ENCODE results near the gene TAX1BP3.
"Not testable (repeated sequence)": the region's sequence is repeated elsewhere in the genome, so short reads cannot be mapped to it uniquely, and the experiment has no call there.

The TAX1BP3 gene, protein sequence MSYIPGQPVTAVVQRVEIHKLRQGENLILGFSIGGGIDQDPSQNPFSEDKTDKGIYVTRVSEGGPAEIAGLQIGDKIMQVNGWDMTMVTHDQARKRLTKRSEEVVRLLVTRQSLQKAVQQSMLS

GRCh38 chr17:3668279-3669084, at the start of gene TAX1BP3, which contains the start of gene EMC6:
TAX1BP3 (minus strand) TSS chr17:3668578; CDS start chr17:3668526, 52 bp downstream.
EMC6 (plus strand) TSS chr17:3668812; CDS start chr17:3669147, 335 bp downstream.
- peak; percentile 99 for DNase-seq

DNA sequence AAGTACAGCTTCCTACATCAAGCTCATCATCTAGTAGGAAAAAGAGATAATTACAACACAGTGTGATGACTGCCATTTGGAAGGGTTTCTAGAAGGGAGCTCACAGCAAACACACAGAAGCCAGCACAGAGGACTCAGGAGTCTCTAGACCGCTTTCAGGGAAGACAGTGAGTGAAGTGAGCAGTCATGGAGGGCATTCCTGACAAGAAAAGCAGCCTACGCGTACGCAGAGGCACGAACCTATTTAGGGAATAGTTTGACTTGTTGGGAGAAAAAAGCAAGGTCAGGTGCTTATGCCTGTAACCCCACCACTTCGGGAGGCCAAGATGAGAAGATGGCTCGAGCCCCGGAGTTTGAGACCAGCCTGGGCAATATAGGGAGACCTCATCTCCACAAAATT, 46.9 kb upstream of the TAX1BP3 start:
- DNase-seq: no peak

DNA sequence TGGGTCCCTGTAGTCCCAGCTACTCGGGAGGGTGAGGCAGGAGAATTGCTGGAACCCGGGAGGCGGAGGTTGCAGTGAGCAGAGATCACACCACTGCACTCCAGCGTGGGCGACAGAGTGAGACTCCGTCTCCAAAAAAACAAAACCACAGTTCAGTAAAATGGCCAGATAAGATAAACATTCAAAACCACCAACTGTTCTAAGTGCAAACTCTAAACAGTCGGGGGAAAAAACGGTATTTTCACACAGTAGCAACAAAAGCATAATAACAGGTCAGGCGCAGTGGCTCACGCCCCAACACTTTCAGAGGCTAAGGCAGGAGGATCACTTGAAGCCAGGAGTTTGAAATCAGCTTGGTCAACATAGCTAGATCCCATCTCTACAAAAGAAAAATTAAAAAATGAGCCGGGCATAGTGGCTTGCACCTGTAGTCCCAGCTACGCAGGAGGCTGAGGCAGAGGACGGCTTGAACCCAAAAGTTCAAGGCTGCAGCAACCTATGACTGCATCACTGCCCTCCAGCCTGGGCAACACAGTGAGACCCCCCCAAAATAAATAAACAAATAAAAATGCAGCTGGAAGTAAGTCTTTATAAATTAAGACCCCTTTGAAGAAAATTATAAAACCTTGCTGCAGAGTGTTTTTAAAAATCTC, 44.6 kb upstream of the TAX1BP3 start:
- DNase-seq: no peak

GRCh38 chr17:3710951-3711383, 42.6 kb upstream of the TAX1BP3 start:
- DNase-seq: no peak

GRCh38 chr17:3708366-3708765, 40.0 kb upstream of the TAX1BP3 start:
- DNase-seq: no peak

DNA sequence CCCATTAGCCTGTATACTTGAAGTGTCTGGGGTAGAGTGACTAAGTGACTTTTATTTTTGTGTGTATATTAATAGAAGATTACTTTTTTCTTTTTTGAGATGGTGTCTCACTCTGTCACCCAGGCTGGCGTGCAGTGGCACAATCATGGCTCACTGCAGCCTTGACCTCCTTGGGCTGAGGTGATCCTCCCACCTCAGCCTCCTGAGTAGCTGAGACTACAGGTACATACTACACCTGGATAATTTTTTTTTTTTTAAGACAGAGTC, 37.3 kb upstream of the TAX1BP3 start:
- DNase-seq: not testable (repeated sequence)

GRCh38 chr17:3704931-3705717, 36.7 kb upstream of the TAX1BP3 start:
- DNase-seq: no peak

DNA sequence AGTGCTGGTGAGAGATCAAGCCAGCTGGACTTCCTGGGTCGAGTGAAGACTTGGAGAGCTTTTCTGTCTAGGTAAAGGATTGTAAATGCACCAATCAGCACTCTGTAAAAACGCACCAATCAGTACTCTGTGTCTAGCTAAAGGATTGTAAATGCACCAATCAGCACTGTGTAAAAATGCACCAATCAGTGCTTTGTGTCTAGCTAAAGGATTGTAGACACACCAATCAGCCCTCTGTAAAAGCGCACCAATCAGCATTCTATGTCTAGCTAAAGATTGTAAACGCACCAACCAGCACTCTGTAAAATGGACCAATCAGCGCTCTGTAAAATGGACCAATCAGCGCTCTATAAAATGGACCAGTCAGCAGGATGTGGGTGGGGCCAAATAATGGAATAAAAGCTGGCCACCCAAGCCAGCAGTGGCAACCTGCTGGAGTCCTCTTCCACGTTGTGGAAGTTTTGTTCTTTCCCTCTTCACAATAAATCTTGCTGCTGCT, 33.7 kb upstream of the TAX1BP3 start:
- not testable (repeated sequence) for DNase-seq

DNA sequence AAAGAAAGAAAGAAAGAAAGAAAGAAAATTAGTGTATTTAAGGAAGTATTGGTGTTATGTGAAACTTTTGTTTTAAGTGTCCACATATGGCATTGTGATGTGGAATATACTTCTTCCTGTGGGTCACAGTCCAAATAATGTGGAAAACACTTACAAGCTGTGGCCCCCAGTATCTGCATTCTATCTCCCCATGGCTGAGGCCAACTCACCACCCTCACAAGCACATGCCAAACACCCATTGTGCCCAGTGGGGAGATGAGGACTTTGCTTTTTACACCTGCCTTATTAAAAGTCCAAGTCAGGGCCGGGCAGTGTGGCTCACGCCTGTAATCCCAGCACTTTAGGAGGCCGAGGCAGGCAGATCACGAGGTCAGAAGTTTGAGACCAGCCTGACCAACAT, 31.6 kb upstream of the TAX1BP3 start:
- no peak for DNase-seq

GRCh38 chr17:3698139-3698538, 29.8 kb upstream of the TAX1BP3 start:
- DNase-seq: no peak

- DNase-seq: no peak
These were observed 28.7 kb upstream of the TAX1BP3 start for GRCh38 chr17:3697103-3697476.

- no peak for DNase-seq
These were observed 27.5 kb upstream of the TAX1BP3 start, which contains the start of gene P2RX5 for GRCh38 chr17:3695723-3696411. P2RX5 (minus strand) TSS chr17:3696155; CDS start chr17:3696005, 150 bp downstream.

DNA sequence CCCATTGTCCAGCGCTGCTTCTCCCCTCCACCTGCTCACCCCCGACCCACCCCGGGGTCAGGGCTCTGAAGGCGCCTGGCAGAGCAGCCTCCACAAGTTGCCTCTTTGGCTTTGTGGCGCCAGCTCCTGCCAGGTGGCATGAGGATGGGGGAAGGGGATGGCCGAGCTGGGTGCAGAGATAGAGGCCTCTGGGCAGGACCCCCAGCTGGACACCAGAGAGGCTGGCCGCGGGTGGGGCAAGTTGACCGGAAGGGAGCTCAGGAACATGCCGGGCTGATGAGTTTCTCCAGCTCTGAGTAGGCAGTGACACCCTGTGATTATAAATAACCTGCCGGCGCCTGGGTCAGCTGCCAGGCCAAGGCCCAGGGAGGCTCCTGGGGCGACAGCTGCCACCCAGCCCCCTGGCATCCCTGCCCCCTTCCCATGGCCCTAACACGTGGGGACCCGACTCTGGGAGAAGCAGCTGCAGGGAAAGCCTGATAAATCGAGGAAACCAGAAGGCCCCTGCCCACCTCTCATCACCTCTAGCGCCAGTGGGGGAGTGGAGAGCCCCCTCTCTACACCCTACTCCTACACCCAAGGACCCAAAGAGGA, 26.8 kb upstream of the TAX1BP3 start:
- DNase-seq: no peak

- DNase-seq: no peak
These were observed 25.5 kb upstream of the TAX1BP3 start for GRCh38 chr17:3693829-3694231.

DNA sequence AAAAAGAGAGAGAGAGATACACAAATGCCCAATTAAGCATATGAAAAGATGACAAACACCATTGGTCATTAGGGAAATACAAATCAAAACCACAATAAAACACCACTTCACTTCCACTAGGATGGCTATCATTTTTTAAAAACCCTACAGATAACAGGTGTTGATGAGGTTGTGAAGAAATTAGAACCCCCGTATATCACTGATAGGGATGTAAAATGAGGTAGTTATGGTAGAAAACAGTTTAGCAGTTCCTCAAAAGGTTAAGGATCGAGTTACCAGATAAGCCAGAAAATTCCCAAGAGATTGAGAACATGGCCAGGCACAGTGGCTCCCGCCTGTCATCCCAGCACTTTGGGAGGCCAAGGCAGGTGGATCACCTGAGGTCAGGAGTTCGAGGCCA, 24.8 kb upstream of the TAX1BP3 start:
- no peak for DNase-seq

DNA sequence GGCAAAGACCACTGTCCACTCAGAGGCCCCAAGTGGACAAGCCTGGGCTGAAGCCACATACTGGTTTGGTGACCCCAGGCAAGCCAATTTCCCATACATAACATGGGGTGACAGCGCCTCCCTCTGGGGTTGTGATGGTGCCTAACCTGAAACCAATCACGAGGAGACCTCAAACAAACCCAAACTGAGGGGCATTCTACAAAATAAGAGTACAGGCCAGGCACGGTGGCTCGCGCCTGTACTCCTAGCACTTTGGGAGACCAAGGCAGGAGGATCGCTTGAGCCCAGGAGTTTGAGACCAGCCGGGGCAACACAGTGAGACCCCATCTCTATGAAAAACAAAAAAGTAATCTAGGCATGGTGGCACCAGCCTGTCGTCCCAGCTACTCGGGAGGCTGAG, 24.0 kb upstream of the TAX1BP3 start:
- DNase-seq: no peak

DNA sequence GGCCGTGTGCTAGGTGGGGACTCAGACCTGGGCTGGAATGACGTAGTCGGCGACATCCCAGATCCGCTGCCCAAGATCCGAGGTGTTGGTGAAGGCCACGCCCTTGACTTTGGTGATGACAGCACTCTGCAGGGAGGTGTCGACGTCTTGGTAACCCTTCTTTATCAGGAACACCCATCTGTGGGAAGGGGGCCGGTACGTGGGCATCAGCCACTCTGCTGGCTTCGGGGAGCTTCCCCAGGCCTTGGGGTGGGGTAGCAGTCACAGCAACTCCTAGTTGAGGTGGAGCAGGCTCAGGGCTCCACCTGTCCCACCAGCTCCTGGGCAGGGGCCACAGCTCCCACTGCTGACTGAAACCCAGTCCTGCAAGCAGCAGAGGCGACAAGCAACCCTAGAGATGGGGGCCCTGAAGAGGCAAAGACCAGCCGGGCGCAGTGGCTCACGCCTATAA, 23.3 kb upstream of the TAX1BP3 start:
- no peak for DNase-seq

GRCh38 chr17:3690094-3690715, 21.8 kb upstream of the TAX1BP3 start:
- no peak for DNase-seq

DNA sequence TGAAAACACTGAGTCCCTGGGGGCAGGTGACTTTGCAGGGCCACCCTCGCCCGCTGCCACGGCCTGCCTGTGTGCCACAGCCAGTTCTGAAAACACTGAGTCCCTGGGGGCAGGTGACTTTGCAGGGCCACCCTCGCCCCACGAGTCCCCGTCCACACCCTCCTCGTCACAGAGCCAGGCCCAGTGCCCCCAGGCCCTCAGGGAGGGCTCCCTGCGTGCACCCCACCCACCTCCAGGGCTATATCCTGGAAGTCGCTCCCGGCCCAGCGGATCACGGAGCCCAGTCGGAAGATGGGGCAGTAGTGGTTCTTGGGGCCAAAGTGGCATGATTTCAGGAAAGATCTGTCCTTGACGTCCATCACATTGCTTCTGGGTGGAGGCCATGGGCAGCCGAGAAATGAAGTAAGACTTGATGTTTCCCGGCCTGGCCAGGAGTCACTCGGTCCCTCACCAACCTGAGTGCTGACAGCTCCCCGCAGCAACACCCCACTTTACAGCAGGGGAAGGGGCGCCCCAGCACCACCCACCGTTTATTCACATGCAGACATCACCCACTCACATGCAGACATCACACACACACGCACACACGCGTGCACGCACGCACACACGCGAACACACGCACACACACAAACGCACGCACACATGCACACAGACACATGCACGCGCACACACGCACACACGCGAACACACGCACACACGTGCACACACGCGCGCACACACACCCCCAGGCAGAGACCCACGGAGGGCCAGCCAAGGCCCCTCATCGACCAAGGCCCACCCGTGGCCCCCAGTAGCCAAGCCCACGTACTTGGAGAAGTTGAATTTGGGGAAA, 21.1 kb upstream of the TAX1BP3 start:
- DNase-seq: no peak

DNA sequence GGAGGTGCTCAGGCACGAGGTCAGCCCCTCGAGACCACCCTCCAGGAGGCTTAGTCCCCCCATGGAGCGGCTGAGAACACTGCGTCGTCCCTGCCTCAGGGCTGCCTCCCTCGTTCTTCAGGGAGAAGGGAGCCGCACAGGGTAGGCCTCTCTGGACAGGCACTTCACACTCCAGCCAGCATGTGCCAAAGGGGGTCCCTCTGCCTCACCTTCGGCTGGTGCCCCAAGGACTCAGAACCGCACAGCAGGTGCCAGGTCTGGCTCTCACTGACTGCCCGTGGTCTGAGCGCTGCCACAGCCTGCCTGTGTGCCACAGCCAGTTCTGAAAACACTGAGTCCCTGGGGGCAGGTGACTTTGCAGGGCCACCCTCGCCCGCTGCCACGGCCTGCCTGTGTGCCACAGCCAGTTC, 20.5 kb upstream of the TAX1BP3 start:
- DNase-seq: no peak

All from left hindlimb (tissue), 1 donor.